Testis (tissue), 3 donors: ENCODE data around the gene RAPH1. TPM values are rescaled to one million over a fixed set of nuclear protein-coding genes. Genes with fewer than 3 reads are reported as not detected.
"Not testable (repeated sequence)": the region's sequence is repeated elsewhere in the genome, so short reads cannot be mapped to it uniquely, and the experiment has no call there.

ENCODE experiments used
- DNase-seq: peaks from one replicate; pipeline ENCODE4 v3.0.0-alpha.2; 2019
- H3K27ac ChIP-seq, 2 donors: fragments of 200-600 bp; sonication (generic); one replicate each; pipeline ENCODE4 v1.5.1; 2019
- H3K27me3 ChIP-seq: fragments of 200-600 bp; sonication (generic); one replicate; pipeline ENCODE4 v1.5.1; 2019
- H3K36me3 ChIP-seq: fragments of 200-600 bp; sonication (generic); one replicate; pipeline ENCODE4 v1.5.1; 2017; ENCODE audit warnings: low read depth; ENCODE audit errors: missing control alignments
- H3K4me1 ChIP-seq: fragments of 200-600 bp; sonication (generic); one replicate; pipeline ENCODE4 v1.5.1; 2019
- H3K4me3 ChIP-seq, 2 donors: fragments of 200-600 bp; sonication (generic); one replicate each; pipeline ENCODE4 v1.5.1; 2017 to 2019
- H3K9me3 ChIP-seq: fragments of 200-600 bp; sonication (generic); one replicate; pipeline ENCODE4 v1.5.1; 2017
- POLR2A ChIP-seq: fragments of 450-650 bp; IDR thresholded peaks from one replicate; pipeline ENCODE4 v1.6.1; 2017; ENCODE audit warnings: antibody characterized with exemption, mild to moderate bottlenecking, moderate library complexity
- WGBS, 2 donors: methylation state at CpG; one replicate each; pipeline ENCODE4 v1.1.5; 2018; 5-methylcytosine and 5-hydroxymethylcytosine counted together
- intact Hi-C: fragments of 100-400 bp; cut with DNase I; formaldehyde crosslinking; loops from one replicate; pipeline ENCODE4 v1.15.1; 2023; ENCODE audit warnings: low total_unique reads
- polyA plus RNA-seq: library from polyadenylated mRNA; stranded (reverse); fragments of 350-450 nt; fragmentation: Illumina TruSeq; extraction: RNeasy Lipid Tissue Mini Kit (QIAGEN cat#74804); gene quantifications from one replicate; pipeline ENCODE4 v1.2.3, GENCODE V29; 2014; ENCODE audit warnings: low read depth, low replicate concordance; ENCODE audit not compliant: insufficient read depth
- total RNA-seq, 2 donors: library from RNA; depleted of rRNA; stranded (reverse); fragments of >200 nt; gene quantifications; one replicate each; pipeline ENCODE4 v1.2.3, GENCODE V29; 2016
- TF ChIP-seq, protein P1 (sequence below), 3 experiments: fragments of 450-650 bp in 2 of 3; fragments of 200-600 bp in 1 of 3; sonication (generic) in 1 of 3; IDR thresholded peaks; one replicate each; pipeline ENCODE4 v1.5.1; 2016 to 2019; ENCODE audit warnings: antibody characterized with exemption in 3 of 3, mild to moderate bottlenecking in 2 of 3, moderate library complexity in 1 of 3

RAPH1 gene
- total and polyA plus RNA-seq, 3 donors from 2014 or later = 22.1 to 36.5 (median 31.1) TPM

DNA sequence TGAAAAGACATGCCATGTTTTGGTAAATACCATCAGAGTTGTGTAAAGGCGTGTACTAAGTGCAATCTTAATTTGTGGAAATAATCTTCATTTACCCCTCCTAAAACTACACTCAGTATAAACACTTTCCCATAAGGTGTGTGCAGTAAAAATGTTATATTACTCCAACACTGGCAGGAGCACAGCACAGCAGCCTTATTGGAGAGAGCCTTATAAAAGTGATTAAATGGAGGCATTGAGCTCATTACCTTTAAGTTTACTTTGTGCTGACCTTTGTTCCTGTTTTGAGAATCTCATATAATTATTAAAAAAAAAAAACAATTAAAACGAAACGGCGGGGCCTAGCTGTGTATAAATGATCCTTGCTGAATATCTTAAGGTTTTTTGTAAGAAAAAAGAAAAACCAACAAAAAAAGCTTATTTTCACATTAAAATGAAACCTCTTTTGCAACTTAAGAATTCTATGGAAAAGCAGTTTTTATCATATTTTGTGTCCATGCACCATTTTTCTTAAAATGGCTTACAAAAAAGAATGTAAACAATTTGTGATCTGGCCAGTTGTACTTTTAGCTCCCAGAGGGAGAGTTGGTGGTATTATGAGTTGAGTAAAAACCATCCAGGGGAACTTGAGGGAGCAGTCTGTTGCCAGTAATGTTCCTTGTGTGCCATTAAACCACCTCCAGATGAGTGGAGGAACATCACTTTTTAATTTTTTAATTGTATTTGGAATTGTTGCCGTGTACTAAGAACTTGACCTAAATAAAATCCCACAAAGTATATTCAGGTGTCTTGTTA, 103.5 kb downstream of the RAPH1 start:
- WGBS, 2 donors = 80 to 81% methylated on average over 5 of the region's 5 CpGs
- intact Hi-C loops = no loop called here

GRCh38 chr2:203429643-203430042, 105.5 kb downstream of the RAPH1 start:
- intact Hi-C loops, H3K9me3 ChIP-seq: not testable (repeated sequence)
- 96 to 98% methylated on average over 4 of the region's 4 CpGs for WGBS, 2 donors

More for the DNA sequence above, 103.5 kb downstream of the RAPH1 start:
- TF ChIP-seq, protein P1, sequence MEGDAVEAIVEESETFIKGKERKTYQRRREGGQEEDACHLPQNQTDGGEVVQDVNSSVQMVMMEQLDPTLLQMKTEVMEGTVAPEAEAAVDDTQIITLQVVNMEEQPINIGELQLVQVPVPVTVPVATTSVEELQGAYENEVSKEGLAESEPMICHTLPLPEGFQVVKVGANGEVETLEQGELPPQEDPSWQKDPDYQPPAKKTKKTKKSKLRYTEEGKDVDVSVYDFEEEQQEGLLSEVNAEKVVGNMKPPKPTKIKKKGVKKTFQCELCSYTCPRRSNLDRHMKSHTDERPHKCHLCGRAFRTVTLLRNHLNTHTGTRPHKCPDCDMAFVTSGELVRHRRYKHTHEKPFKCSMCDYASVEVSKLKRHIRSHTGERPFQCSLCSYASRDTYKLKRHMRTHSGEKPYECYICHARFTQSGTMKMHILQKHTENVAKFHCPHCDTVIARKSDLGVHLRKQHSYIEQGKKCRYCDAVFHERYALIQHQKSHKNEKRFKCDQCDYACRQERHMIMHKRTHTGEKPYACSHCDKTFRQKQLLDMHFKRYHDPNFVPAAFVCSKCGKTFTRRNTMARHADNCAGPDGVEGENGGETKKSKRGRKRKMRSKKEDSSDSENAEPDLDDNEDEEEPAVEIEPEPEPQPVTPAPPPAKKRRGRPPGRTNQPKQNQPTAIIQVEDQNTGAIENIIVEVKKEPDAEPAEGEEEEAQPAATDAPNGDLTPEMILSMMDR (IDR thresholded peaks at IDR 0.05) = no peak
- DNase-seq = no peak
- Histone ChIP-seq H3K27me3 (no peaks in the 10 kb centered on the region), H3K9me3 (no peaks in the 10 kb centered on the region), H3K4me3 (no peak overlapping the region), H3K27ac (no peak overlapping the region), H3K36me3 (no peaks in the 10 kb centered on the region), H3K4me1 (no peaks in the 10 kb centered on the region)

GRCh38 chr2:203427061-203427460, 108.0 kb downstream of the RAPH1 start:
- intact Hi-C loops = no loop called here
- Histone ChIP-seq H3K9me3 (no peaks in the 10 kb centered on the region), H3K4me3 (no peak overlapping the region), H3K27ac (no peak overlapping the region), H3K4me1 (no peaks in the 10 kb centered on the region), H3K27me3 (no peaks in the 10 kb centered on the region), H3K36me3 (no peaks in the 10 kb centered on the region)
- TF ChIP-seq, protein P1 (IDR thresholded peaks at IDR 0.05) = no peak
- TF ChIP-seq POLR2A = no peak
- no peak for DNase-seq
- 65 to 78% methylated on average over 2 of the region's 2 CpGs for whole genome bisulfite sequencing, 2 donors

More at GRCh38 chr2:203429643-203430042, 105.5 kb downstream of the RAPH1 start:
- not testable (repeated sequence) for H3K4me1 ChIP-seq, DNase-seq, H3K27me3 ChIP-seq, H3K4me3 ChIP-seq, H3K36me3 ChIP-seq, H3K27ac ChIP-seq

DNA sequence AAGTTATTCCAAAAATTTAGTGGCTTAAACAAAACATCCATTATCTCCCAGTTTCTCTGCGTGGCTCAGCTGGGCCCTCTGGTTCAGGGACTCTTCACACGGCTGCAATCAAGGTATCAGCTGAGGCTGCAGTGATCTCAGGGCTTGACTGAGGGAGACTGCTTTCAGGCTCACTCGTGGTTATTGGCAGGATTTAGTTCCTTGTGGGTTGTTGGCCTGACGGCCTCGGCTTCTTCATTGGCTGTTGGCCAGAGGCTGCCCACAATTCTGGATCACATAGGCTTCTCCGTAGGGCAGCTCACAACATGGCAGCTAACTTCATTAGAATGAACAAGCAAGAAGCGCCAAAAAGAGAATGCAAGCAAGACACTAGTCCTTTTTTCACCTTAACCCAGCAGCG, 116.8 kb downstream of the RAPH1 start:
- no peak overlapping the region for H3K4me3 ChIP-seq
- no peaks in the 10 kb centered on the region for H3K9me3 ChIP-seq
- no peak for TF ChIP-seq POLR2A
- TF ChIP-seq, protein P1 (IDR thresholded peaks at IDR 0.05) = no peak
- H3K36me3 ChIP-seq = no peaks in the 10 kb centered on the region
- intact Hi-C loops = no loop called here
- 71 to 79% methylated on average over 8 of the region's 8 CpGs for WGBS, 2 donors
- no peaks in the 10 kb centered on the region for H3K4me1 ChIP-seq
- no peaks in the 10 kb centered on the region for H3K27me3 ChIP-seq
- H3K27ac ChIP-seq = no peak overlapping the region
- peak; percentile 32 for DNase-seq

GRCh38 chr2:203413796-203414195, 121.3 kb downstream of the RAPH1 start:
- DNase-seq = no peak
- Histone ChIP-seq H3K4me1 (peaks cover 4% of the 10 kb centered on the region), H3K36me3 (no peaks in the 10 kb centered on the region), H3K27me3 (no peaks in the 10 kb centered on the region), H3K9me3 (no peaks in the 10 kb centered on the region), H3K27ac (no peak overlapping the region), H3K4me3 (no peak overlapping the region)
- TF ChIP-seq, protein P1 (IDR thresholded peaks at IDR 0.05) = no peak
- no peak for TF ChIP-seq POLR2A
- intact Hi-C loops = no loop called here
